ENCODE data around the gene DNASE1L2. TPM values are rescaled to one million over a fixed set of nuclear protein-coding genes. Genes with fewer than 3 reads are reported as not detected.

Gene DNASE1L2, protein sequence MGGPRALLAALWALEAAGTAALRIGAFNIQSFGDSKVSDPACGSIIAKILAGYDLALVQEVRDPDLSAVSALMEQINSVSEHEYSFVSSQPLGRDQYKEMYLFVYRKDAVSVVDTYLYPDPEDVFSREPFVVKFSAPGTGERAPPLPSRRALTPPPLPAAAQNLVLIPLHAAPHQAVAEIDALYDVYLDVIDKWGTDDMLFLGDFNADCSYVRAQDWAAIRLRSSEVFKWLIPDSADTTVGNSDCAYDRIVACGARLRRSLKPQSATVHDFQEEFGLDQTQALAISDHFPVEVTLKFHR
- total RNA-seq (2014; rRNA removed; shearing (Covaris generic)) (6.6 and 6.9 TPM in 2 replicates), total RNA-seq (2022) (8.4 and 9.8 TPM in 2 replicates), Bru-seq, nascent RNA (percentile 38 among the genes with signal in this experiment), BruChase-seq, experiment 1, labeled RNA remaining after a 6-hour chase (percentile 46 among the genes with signal in this experiment), BruChase-seq, experiment 2, labeled RNA remaining after a 2-hour chase (percentile 58 among the genes with signal in this experiment)
- long read RNA-seq, result 0 reads

GRCh38 chr16:2236337-2237101 is at the start of gene DNASE1L2:
Gene DNASE1L2, plus strand, starts transcription at chr16:2236444. Its CDS starts 373 bp downstream, at chr16:2236817.
- H3K9me3 ChIP-seq (ENCODE audit: low read length), result no peaks in the 10 kb centered on the region
- H3K9me2 ChIP-seq (ENCODE audit: insufficient read depth, low read length), result no peaks in the 10 kb centered on the region
- H2AFZ ChIP-seq (ENCODE audit: low read length), result no peak within 1 kb of the TSS
- TF ChIP-seq CTCF (conservative IDR thresholded peaks at IDR 0.05; ENCODE audit: low read length), result no peak
- TF ChIP-seq EZH2phosphoT487 (IDR thresholded peaks at IDR 0.05; ENCODE audit: borderline replicate concordance, low read depth, low read length), result no peak
- no peak for DNase-seq (ENCODE audit: low spot score)
- H3K4me3 ChIP-seq (ENCODE audit: low read depth, low read length, poor library complexity, severe bottlenecking), result no peak within 1 kb of the TSS
- no peak within 1 kb of the TSS for H3K27ac ChIP-seq (ENCODE audit: low read depth, low read length, poor library complexity, severe bottlenecking)
- no peaks in the 10 kb centered on the region for H4K20me1 ChIP-seq (ENCODE audit: insufficient read depth, low read length)
- CTCF ChIA-PET (ENCODE audit: unreplicated experiment), result no interaction called here
- no TSS peak for BruUV-seq (replicated peaks)
- POLR2A ChIA-PET, result no interaction called here
- no peaks in the 10 kb centered on the region for H3K4me1 ChIP-seq (ENCODE audit: insufficient read depth, low read length, poor library complexity, severe bottlenecking)
- intact Hi-C loops (cut with micrococcal nuclease; ENCODE audit: unreplicated experiment), result no loop called here
- peaks cover 74% of the 10 kb centered on the region for H3K36me3 ChIP-seq (ENCODE audit: insufficient read depth, low read length)
- H3K79me2 ChIP-seq (ENCODE audit: insufficient read depth, low read depth, low read length), result no peaks in the 10 kb centered on the region
- H3K4me2 ChIP-seq (ENCODE audit: low read length), result no peak within 1 kb of the TSS

DNA sequence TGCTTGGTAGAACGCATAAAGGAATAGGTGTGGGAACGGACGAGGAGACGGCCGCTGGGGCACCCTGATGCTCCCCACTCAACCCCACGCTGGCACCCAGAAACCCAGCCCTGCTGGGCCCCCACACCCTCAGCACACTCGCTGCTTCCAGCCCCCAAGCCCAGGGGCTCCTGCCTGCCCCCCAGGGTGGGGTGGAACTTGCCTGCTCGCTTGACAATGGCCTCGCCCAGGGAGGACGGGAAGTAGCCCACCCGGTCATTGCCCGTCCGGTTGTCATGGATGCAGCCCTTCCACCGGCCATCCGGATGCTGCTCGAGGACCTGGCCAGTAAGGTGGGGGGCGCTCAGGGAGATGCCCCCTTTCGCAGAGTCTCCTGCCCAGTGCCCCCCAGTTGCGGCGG is 49.7 kb upstream of the DNASE1L2 start:
- no peak for DNase-seq (ENCODE audit: low spot score)
- no TSS peak for BruUV-seq (replicated peaks)
- POLR2A ChIA-PET, result no interaction called here

More for the DNA sequence above, 49.7 kb upstream of the DNASE1L2 start:
- Histone ChIP-seq H3K4me2 (ENCODE audit: low read length) (no peak overlapping the region), H3K9me2 (ENCODE audit: insufficient read depth, low read length) (no peaks in the 10 kb centered on the region), H4K20me1 (ENCODE audit: insufficient read depth, low read length) (no peaks in the 10 kb centered on the region), H3K79me2 (ENCODE audit: insufficient read depth, low read depth, low read length) (no peaks in the 10 kb centered on the region), H3K4me3 (ENCODE audit: low read depth, low read length, poor library complexity, severe bottlenecking) (no peak overlapping the region), H3K9me3 (ENCODE audit: low read length) (no peaks in the 10 kb centered on the region), H3K27ac (ENCODE audit: low read depth, low read length, poor library complexity, severe bottlenecking) (no peak overlapping the region), H3K4me1 (ENCODE audit: insufficient read depth, low read length, poor library complexity, severe bottlenecking) (no peaks in the 10 kb centered on the region), H3K36me3 (ENCODE audit: insufficient read depth, low read length) (peaks cover 7% of the 10 kb centered on the region; the same call in 1 of the 2 replicates), H2AFZ (ENCODE audit: low read length) (no peak overlapping the region)
- intact Hi-C loops (cut with micrococcal nuclease; ENCODE audit: unreplicated experiment), result no loop called here
- TF ChIP-seq EZH2phosphoT487 (IDR thresholded peaks at IDR 0.05; ENCODE audit: borderline replicate concordance, low read depth, low read length), result no peak
- no peak for TF ChIP-seq CTCF (conservative IDR thresholded peaks at IDR 0.05; ENCODE audit: low read length)
- CTCF ChIA-PET (ENCODE audit: unreplicated experiment), result no interaction called here

Measured in OCI-LY7 (cell line).